Lower lobe of right lung (tissue), 2 donors: ENCODE data around the gene ANKRD52. TPM values are rescaled to one million over a fixed set of nuclear protein-coding genes. Genes with fewer than 3 reads are reported as not detected.

Source experiments
- ATAC-seq, 2 donors: fragments of 200-7000 bp; cut with Tn5 transposase; one replicate each; pipeline ENCODE4 v1.9.1; 2020 to 2022; ENCODE audit warnings: mild to moderate bottlenecking in 2 of 2, moderate library complexity in 2 of 2
- DNase-seq: peaks from one replicate; pipeline ENCODE4 v3.0.0-alpha.2; 2020
- H3K27ac ChIP-seq: fragments of 200-600 bp; one replicate; pipeline ENCODE4 v1.8.0; 2022
- H3K27me3 ChIP-seq: fragments of 200-600 bp; one replicate; pipeline ENCODE4 v1.8.0; 2022; ENCODE audit warnings: low read depth
- H3K36me3 ChIP-seq: fragments of 200-600 bp; one replicate; pipeline ENCODE4 v1.8.0; 2022; ENCODE audit warnings: mild to moderate bottlenecking
- H3K4me1 ChIP-seq: fragments of 200-600 bp; one replicate; pipeline ENCODE4 v1.8.0; 2022
- H3K4me3 ChIP-seq: fragments of 200-600 bp; one replicate; pipeline ENCODE4 v1.8.0; 2022; ENCODE audit warnings: mild to moderate bottlenecking
- H3K9me3 ChIP-seq: fragments of 200-600 bp; one replicate; pipeline ENCODE4 v1.8.0; 2022
- CTCF ChIP-seq: fragments of 200-600 bp; IDR thresholded peaks from one replicate; pipeline ENCODE4 v1.8.0; 2022; ENCODE audit warnings: antibody characterized with exemption, mild to moderate bottlenecking
- intact Hi-C: fragments of 100-400 bp; cut with DNase I; formaldehyde crosslinking; loops from one replicate; pipeline ENCODE4 v1.11.0; 2022
- total RNA-seq: library from RNA; stranded (reverse); fragmentation: NEBNext Ultra II Directional; extraction: Animal tissue kit (Norgen Biotek cat#: 25700); gene quantifications from one replicate; pipeline ENCODE4 v1.2.1, GENCODE V29; 2021
- donor health status: DM: no; HTN: yes; CAD: no; lungs with severe emphysema.

The ANKRD52 gene
- total RNA-seq, 1 donor from 2014 or later = 27.8 TPM

GRCh38 chr12:56193025-56193578 is 65.1 kb downstream of the ANKRD52 start:
- Histone ChIP-seq H3K4me1 (peaks cover 14% of the 10 kb centered on the region), H3K4me3 (no peak overlapping the region), H3K27me3 (no peaks in the 10 kb centered on the region), H3K27ac (no peak overlapping the region), H3K36me3 (no peaks in the 10 kb centered on the region), H3K9me3 (no peaks in the 10 kb centered on the region)
- intact Hi-C loops = no loop called here
- peak; percentile 85 for TF ChIP-seq CTCF
- ATAC-seq (peak in 1 of 2 donors; percentile 28), DNase-seq (no peak)

DNA sequence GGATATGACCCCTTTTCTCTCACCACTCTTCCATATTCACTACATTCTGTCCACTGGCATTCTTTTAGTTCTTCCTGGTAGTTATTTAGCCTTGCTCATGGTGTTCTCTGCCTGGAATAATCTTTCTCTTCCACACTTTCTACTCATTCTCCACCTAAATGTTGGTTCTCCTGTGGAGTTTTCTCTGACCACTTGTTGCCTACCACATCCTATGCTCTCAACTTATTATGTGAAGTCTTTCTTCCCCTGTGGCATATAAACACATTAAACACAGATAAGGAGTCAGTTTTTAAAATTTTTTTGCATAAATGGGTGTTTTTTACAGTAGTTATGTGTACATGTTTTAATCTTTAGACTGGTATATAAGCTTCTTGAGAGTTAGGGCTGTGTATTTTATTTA is 65.6 kb downstream of the ANKRD52 start:
- no peaks in the 10 kb centered on the region for H3K27me3 ChIP-seq
- intact Hi-C loops = no loop called here
- DNase-seq = no peak
- H3K4me1 ChIP-seq = peaks cover 20% of the 10 kb centered on the region
- no peaks in the 10 kb centered on the region for H3K36me3 ChIP-seq
- no peak overlapping the region for H3K4me3 ChIP-seq
- no peak for TF ChIP-seq CTCF
- H3K27ac ChIP-seq = no peak overlapping the region
- no peak for ATAC-seq
- H3K9me3 ChIP-seq = no peaks in the 10 kb centered on the region

- intact Hi-C loops = no loop called here
- Histone ChIP-seq H3K4me1 (peaks cover 29% of the 10 kb centered on the region), H3K27me3 (no peaks in the 10 kb centered on the region), H3K27ac (peak overlapping the region; percentile 93), H3K36me3 (peaks cover 13% of the 10 kb centered on the region), H3K4me3 (peak overlapping the region; percentile 85), H3K9me3 (no peaks in the 10 kb centered on the region)
- no peak for TF ChIP-seq CTCF
- ATAC-seq (no peak), DNase-seq (no peak)
Measured at GRCh38 chr12:56190695-56191155, 67.5 kb downstream of the ANKRD52 start.

GRCh38 chr12:56189918-56190694 is 68.1 kb downstream of the ANKRD52 start:
- peak overlapping the region; percentile 93 for H3K27ac ChIP-seq

More at GRCh38 chr12:56189918-56190694, 68.1 kb downstream of the ANKRD52 start:
- no peak for TF ChIP-seq CTCF
- H3K36me3 ChIP-seq = peaks cover 19% of the 10 kb centered on the region
- ATAC-seq (peak; percentile 82 to 83), DNase-seq (peak; percentile 83)
- peaks cover 29% of the 10 kb centered on the region for H3K4me1 ChIP-seq
- intact Hi-C loops = no loop called here
- H3K9me3 ChIP-seq = no peaks in the 10 kb centered on the region
- no peaks in the 10 kb centered on the region for H3K27me3 ChIP-seq
- peak overlapping the region; percentile 85 for H3K4me3 ChIP-seq
